IMR-90 (cell line): ENCODE results near the gene LRRC4C. TPM values are rescaled to one million over a fixed set of nuclear protein-coding genes. Genes with fewer than 3 reads are reported as not detected.

Experiments used
- ATAC-seq: fragments of 200-7000 bp; cut with Tn5 transposase; 2 replicates; pipeline ENCODE4 v1.9.1; 2020; ENCODE audit warnings: low read depth, mild to moderate bottlenecking, moderate library complexity
- BruUV-seq: library from RNA; stranded (reverse); fragments of 400-500 nt; replicated peaks from 2 replicates; lab custom pipeline; 2021; lab: Mats Ljungman, UMichigan
- CTCF ChIA-PET: fragments of 300-600 bp; formaldehyde crosslinking; extraction: SDS; loops from one replicate; lab custom pipeline; 2021; ENCODE audit warnings: antibody characterized with exemption; lab: Yijun Ruan, JAX
- POLR2A ChIA-PET: fragments of 300-600 bp; sonication (Branson Sonifier 250); formaldehyde crosslinking; loops from one replicate; lab custom pipeline; 2022; ENCODE audit warnings: antibody characterized with exemption; ENCODE audit not compliant: unreplicated experiment; lab: Charles Lee
- DNase-seq: peaks from one replicate; pipeline ENCODE4 v3.0.0; 2013
- H2AFZ ChIP-seq: replicated peaks from 2 replicates; pipeline ENCODE3; 2013; ENCODE audit warnings: low read length, mild to moderate bottlenecking; ENCODE audit not compliant: poor library complexity
- H2AK5ac ChIP-seq: 2 replicates; pipeline ENCODE4 v1.6.1; 2013; ENCODE audit warnings: low read depth, low read length, inconsistent platforms
- H2AK9ac ChIP-seq: replicated peaks from 2 replicates; pipeline ENCODE3; 2013; ENCODE audit warnings: mild to moderate bottlenecking, low read depth, low read length, moderate library complexity; ENCODE audit not compliant: poor library complexity
- H2BK120ac ChIP-seq: 2 replicates; pipeline ENCODE4 v1.6.1; 2013; ENCODE audit warnings: low read depth, low read length, inconsistent platforms
- H2BK15ac ChIP-seq: 3 replicates; pipeline ENCODE4 v1.6.1; 2013; ENCODE audit warnings: low read depth, low read length, inconsistent platforms
- H2BK20ac ChIP-seq: 2 replicates; pipeline ENCODE4 v1.6.1; 2013; ENCODE audit warnings: low read depth, mild to moderate bottlenecking, inconsistent platforms, low read length, moderate library complexity
- H2BK5ac ChIP-seq: 2 replicates; pipeline ENCODE4 v1.6.1; 2013; ENCODE audit warnings: mild to moderate bottlenecking, low read depth, low read length, inconsistent platforms; ENCODE audit not compliant: poor library complexity, severe bottlenecking
- H3K14ac ChIP-seq: replicated peaks from 2 replicates; pipeline ENCODE4 v1.6.1; 2013; ENCODE audit warnings: low read depth, low read length, inconsistent platforms
- H3K18ac ChIP-seq: 2 replicates; pipeline ENCODE4 v1.6.1; 2013; ENCODE audit warnings: low read depth, low read length, control low read depth
- H3K23ac ChIP-seq: 2 replicates; pipeline ENCODE4 v1.6.1; 2013; ENCODE audit warnings: low read depth, low read length, inconsistent platforms
- H3K27ac ChIP-seq: 2 replicates; pipeline ENCODE4 v1.5.1; 2013; ENCODE audit warnings: mild to moderate bottlenecking, control low read depth, low read length; ENCODE audit not compliant: insufficient read depth
- H3K27me3 ChIP-seq: 2 replicates; pipeline ENCODE4 v1.6.1; 2013; ENCODE audit warnings: low read length; ENCODE audit not compliant: control insufficient read depth, insufficient read depth
- H3K36me3 ChIP-seq: 2 replicates; pipeline ENCODE4 v1.6.1; 2013; ENCODE audit warnings: low read length, mixed read lengths; ENCODE audit not compliant: control insufficient read depth, insufficient read depth
- H3K4ac ChIP-seq: 2 replicates; pipeline ENCODE4 v1.6.1; 2013; ENCODE audit warnings: low read depth, low read length, inconsistent platforms
- H3K4me1 ChIP-seq: 2 replicates; pipeline ENCODE4 v1.6.1; 2013; ENCODE audit warnings: low read length, mixed read lengths; ENCODE audit not compliant: control insufficient read depth, insufficient read depth
- H3K4me2 ChIP-seq: 2 replicates; pipeline ENCODE4 v1.6.1; 2013; ENCODE audit warnings: low read depth, mild to moderate bottlenecking, control low read depth, low read length, moderate library complexity
- H3K4me3 ChIP-seq: 2 replicates; pipeline ENCODE4 v1.5.1; 2013; ENCODE audit warnings: low read depth, mild to moderate bottlenecking, control low read depth, low read length, moderate library complexity; ENCODE audit not compliant: insufficient read depth
- H3K56ac ChIP-seq: 2 replicates; pipeline ENCODE4 v1.6.1; 2013; ENCODE audit warnings: low read length, inconsistent platforms; ENCODE audit not compliant: insufficient read depth; ENCODE audit errors: extremely low read depth
- H3K79me1 ChIP-seq, 2 experiments: 2 replicates each; pipeline ENCODE4 v1.6.1; 2013; ENCODE audit warnings: low read length in 2 of 2, inconsistent platforms in 1 of 2, low read depth in 1 of 2
- H3K9ac ChIP-seq: 2 replicates; pipeline ENCODE4 v1.6.1; 2013; ENCODE audit warnings: low read depth, low read length, control low read depth
- H3K9me1 ChIP-seq: 2 replicates; pipeline ENCODE4 v1.6.1; 2013; ENCODE audit warnings: low read length, inconsistent platforms; ENCODE audit not compliant: insufficient read depth
- H3K9me3 ChIP-seq: 2 replicates; pipeline ENCODE4 v1.6.1; 2013; ENCODE audit warnings: low read length; ENCODE audit not compliant: control insufficient read depth, insufficient read depth
- H4K20me1 ChIP-seq: 2 replicates; pipeline ENCODE4 v1.6.1; 2013; ENCODE audit warnings: low read length, inconsistent platforms; ENCODE audit not compliant: insufficient read depth
- H4K5ac ChIP-seq: 2 replicates; pipeline ENCODE4 v1.6.1; 2013; ENCODE audit warnings: mild to moderate bottlenecking, low read depth, low read length, control low read depth
- H4K8ac ChIP-seq, 2 experiments: 2 replicates each; pipeline ENCODE4 v1.6.1; 2013; ENCODE audit warnings: low read depth in 2 of 2, low read length in 2 of 2, control low read depth in 1 of 2, inconsistent platforms in 1 of 2
- H4K91ac ChIP-seq: 2 replicates; pipeline ENCODE4 v1.6.1; 2013; ENCODE audit warnings: low read depth, low read length, inconsistent platforms; ENCODE audit not compliant: insufficient read depth
- BHLHE40 ChIP-seq: fragments of 150-350 bp; IDR thresholded peaks from 2 replicates; pipeline ENCODE4 v1.6.1; 2016; ENCODE audit warnings: mild to moderate bottlenecking, low read depth, low read length
- CEBPB ChIP-seq: IDR thresholded peaks from 2 replicates; pipeline ENCODE4 v1.6.1; 2012; ENCODE audit warnings: low read depth, low read length, improper control_type of control experiment
- CHD1 ChIP-seq: IDR thresholded peaks from 2 replicates; pipeline ENCODE4 v1.6.1; 2012; ENCODE audit warnings: low read depth, low read length, improper control_type of control experiment
- FOS ChIP-seq: fragments of 150-350 bp; IDR thresholded peaks from 2 replicates; pipeline ENCODE4 v1.6.1; 2016; ENCODE audit warnings: low read depth, low read length
- MAFK ChIP-seq: IDR thresholded peaks from 2 replicates; pipeline ENCODE4 v1.6.1; 2012; ENCODE audit warnings: low read depth, low read length, improper control_type of control experiment
- MAZ ChIP-seq: IDR thresholded peaks from 2 replicates; pipeline ENCODE4 v1.6.1; 2012; ENCODE audit warnings: low read depth, mild to moderate bottlenecking, low read length, improper control_type of control experiment, moderate library complexity, borderline replicate concordance
- MXI1 ChIP-seq: IDR thresholded peaks from 2 replicates; pipeline ENCODE4 v1.6.1; 2012; ENCODE audit warnings: low read depth, mild to moderate bottlenecking, low read length, moderate library complexity, borderline replicate concordance
- NFE2L2 ChIP-seq: fragments of 150-350 bp; IDR thresholded peaks from 2 replicates; pipeline ENCODE4 v1.6.1; 2016; ENCODE audit warnings: low read depth, mild to moderate bottlenecking, low read length
- POLR2A ChIP-seq: IDR thresholded peaks from 2 replicates; pipeline ENCODE4 v1.6.1; 2012; ENCODE audit warnings: mild to moderate bottlenecking, low read depth, low read length
- RAD21 ChIP-seq: IDR thresholded peaks from 2 replicates; pipeline ENCODE4 v1.6.1; 2012; ENCODE audit warnings: low read length, improper control_type of control experiment
- RCOR1 ChIP-seq: IDR thresholded peaks from 2 replicates; pipeline ENCODE4 v1.6.1; 2012; ENCODE audit warnings: mild to moderate bottlenecking, low read length, improper control_type of control experiment; ENCODE audit not compliant: insufficient replicate concordance
- SMC3 ChIP-seq: fragments of 150-350 bp; IDR thresholded peaks from 2 replicates; pipeline ENCODE4 v1.6.1; 2016; ENCODE audit warnings: low read depth, mild to moderate bottlenecking, antibody characterized with exemption, low read length, moderate library complexity
- WGBS, 2 experiments: methylation state at CpG; one replicate each; pipeline versions ENCODE4 v1.1.5 to v1.1.7; 2013; ENCODE audit warnings: missing lambda C conversion rate in 2 of 2; ENCODE audit not compliant: insufficient read length in 1 of 2; ENCODE audit errors: extremely low coverage in 2 of 2; 5-methylcytosine and 5-hydroxymethylcytosine counted together
- dilution Hi-C: fragments of 300-500 bp; cut with HindIII; formaldehyde crosslinking; loops from one replicate; pipeline ENCODE4 v1.14.3; 2018; ENCODE audit warnings: low sequenced_read_pairs; ENCODE audit not compliant: unreplicated experiment
- in situ Hi-C: fragments of 300-500 bp; cut with MboI; formaldehyde crosslinking; loops from 3 replicates; pipeline ENCODE4 v1.14.3; 2019; ENCODE audit warnings: low sequenced_read_pairs, inconsistent platforms, mixed read lengths
- intact Hi-C: fragments of 100-400 bp; cut with micrococcal nuclease; formaldehyde crosslinking; loops from 2 replicates; pipeline ENCODE4 v1.10.0; 2022
- polyA plus RNA-seq, 3 experiments: library from polyadenylated mRNA; depleted of rRNA; stranded (reverse); fragments of >200 nt; gene quantifications; 2 replicates each; pipeline ENCODE4 v1.2.3, GENCODE V29; 2012; ENCODE audit warnings: low replicate concordance in 1 of 3
- total RNA-seq: library from RNA; depleted of rRNA; stranded (reverse); fragments of >200 nt; gene quantifications from 2 replicates; pipeline ENCODE4 v1.2.3, GENCODE V29; 2012
- TF ChIP-seq, protein P1 (sequence below): fragments of 150-350 bp; IDR thresholded peaks from 2 replicates; pipeline ENCODE4 v1.6.1; 2017; ENCODE audit warnings: mild to moderate bottlenecking, antibody characterized with exemption, low read length, low read depth
- TF ChIP-seq, protein P2 (sequence below): fragments of 150-350 bp; IDR thresholded peaks from 2 replicates; pipeline ENCODE4 v1.6.1; 2016; ENCODE audit warnings: low read depth, mild to moderate bottlenecking, low read length, moderate library complexity, borderline replicate concordance
- TF ChIP-seq, protein P3 (sequence below): conservative IDR thresholded peaks from 2 replicates; pipeline ENCODE4 v1.5.1; 2012; ENCODE audit warnings: mild to moderate bottlenecking, low read depth, low read length, improper control_type of control experiment

The LRRC4C gene
- total and polyA plus RNA-seq, 2 of the 4 experiments (the other 2 are of a cell fraction) = under 0.01 to 0.03 TPM

DNA sequence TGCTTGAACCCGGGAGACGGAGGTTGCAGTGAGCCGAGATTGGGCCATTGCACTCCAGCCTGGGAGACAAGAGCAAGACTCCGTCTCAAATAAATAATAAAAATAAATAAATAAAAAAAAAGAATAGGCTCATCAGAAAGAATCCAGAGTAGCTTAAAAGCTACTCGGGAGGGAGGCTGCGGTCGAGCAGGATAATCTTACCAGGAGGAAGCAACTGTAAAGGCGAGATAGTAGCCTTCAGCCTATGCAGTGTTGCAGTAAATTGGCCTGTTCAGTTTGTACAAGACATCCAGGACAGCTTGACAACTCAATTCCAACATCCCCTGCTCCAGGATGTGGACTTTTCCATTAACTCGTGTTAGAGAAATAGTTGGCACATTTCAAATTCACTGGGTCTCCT lies 1164.7 kb downstream of the LRRC4C start:
- Histone ChIP-seq H4K91ac (no peak overlapping the region), H2BK120ac (no peak overlapping the region), H2BK15ac (no peak overlapping the region), H3K4me2 (no peak overlapping the region), H4K8ac (no peak overlapping the region), H2AFZ (no peak overlapping the region), H4K20me1 (no peaks in the 10 kb centered on the region), H3K9ac (no peak overlapping the region), H3K27ac (no peak overlapping the region), H3K14ac (no peak overlapping the region), H3K56ac (no peak overlapping the region), H3K4ac (no peak overlapping the region), H2BK5ac (no peak overlapping the region), H3K4me3 (no peak overlapping the region), H2AK5ac (no peak overlapping the region), H3K9me1 (no peaks in the 10 kb centered on the region), H2AK9ac (no peak overlapping the region), H3K18ac (no peak overlapping the region), H3K9me3 (no peaks in the 10 kb centered on the region), H3K79me1 (no peaks in the 10 kb centered on the region), H3K27me3 (peaks cover 7% of the 10 kb centered on the region; the same call in 1 of the 2 replicates), H3K23ac (no peak overlapping the region), H2BK20ac (no peak overlapping the region), H4K5ac (no peak overlapping the region), H3K36me3 (no peaks in the 10 kb centered on the region), H3K4me1 (no peaks in the 10 kb centered on the region)
- no TSS peak for BruUV-seq
- ChIA-PET POLR2A (no interaction called here), CTCF (interaction anchor here (0.6 to 1.3 kb wide), 11 partner anchors 12 to 1153 kb away, joined by 3 to 4 read pairs (median 3); no protein-coding TSS in a partner anchor)
- TF ChIP-seq POLR2A (no peak), NFE2L2 (no peak), FOS (no peak), RCOR1 (no peak), CEBPB (no peak), RAD21 (no peak), CHD1 (no peak), MXI1 (no peak), SMC3 (no peak), BHLHE40 (no peak), MAZ (no peak), MAFK (no peak)
- TF ChIP-seq, protein P1, sequence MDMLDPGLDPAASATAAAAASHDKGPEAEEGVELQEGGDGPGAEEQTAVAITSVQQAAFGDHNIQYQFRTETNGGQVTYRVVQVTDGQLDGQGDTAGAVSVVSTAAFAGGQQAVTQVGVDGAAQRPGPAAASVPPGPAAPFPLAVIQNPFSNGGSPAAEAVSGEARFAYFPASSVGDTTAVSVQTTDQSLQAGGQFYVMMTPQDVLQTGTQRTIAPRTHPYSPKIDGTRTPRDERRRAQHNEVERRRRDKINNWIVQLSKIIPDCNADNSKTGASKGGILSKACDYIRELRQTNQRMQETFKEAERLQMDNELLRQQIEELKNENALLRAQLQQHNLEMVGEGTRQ = no peak
- TF ChIP-seq, protein P2, sequence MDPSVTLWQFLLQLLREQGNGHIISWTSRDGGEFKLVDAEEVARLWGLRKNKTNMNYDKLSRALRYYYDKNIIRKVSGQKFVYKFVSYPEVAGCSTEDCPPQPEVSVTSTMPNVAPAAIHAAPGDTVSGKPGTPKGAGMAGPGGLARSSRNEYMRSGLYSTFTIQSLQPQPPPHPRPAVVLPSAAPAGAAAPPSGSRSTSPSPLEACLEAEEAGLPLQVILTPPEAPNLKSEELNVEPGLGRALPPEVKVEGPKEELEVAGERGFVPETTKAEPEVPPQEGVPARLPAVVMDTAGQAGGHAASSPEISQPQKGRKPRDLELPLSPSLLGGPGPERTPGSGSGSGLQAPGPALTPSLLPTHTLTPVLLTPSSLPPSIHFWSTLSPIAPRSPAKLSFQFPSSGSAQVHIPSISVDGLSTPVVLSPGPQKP = no peak
- TF ChIP-seq, protein P3, sequence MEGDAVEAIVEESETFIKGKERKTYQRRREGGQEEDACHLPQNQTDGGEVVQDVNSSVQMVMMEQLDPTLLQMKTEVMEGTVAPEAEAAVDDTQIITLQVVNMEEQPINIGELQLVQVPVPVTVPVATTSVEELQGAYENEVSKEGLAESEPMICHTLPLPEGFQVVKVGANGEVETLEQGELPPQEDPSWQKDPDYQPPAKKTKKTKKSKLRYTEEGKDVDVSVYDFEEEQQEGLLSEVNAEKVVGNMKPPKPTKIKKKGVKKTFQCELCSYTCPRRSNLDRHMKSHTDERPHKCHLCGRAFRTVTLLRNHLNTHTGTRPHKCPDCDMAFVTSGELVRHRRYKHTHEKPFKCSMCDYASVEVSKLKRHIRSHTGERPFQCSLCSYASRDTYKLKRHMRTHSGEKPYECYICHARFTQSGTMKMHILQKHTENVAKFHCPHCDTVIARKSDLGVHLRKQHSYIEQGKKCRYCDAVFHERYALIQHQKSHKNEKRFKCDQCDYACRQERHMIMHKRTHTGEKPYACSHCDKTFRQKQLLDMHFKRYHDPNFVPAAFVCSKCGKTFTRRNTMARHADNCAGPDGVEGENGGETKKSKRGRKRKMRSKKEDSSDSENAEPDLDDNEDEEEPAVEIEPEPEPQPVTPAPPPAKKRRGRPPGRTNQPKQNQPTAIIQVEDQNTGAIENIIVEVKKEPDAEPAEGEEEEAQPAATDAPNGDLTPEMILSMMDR = no peak
- no peak for ATAC-seq
- dilution Hi-C loops (no loop called here), in situ Hi-C loops (no loop called here), intact Hi-C loops (loop anchor here (10.0 kb wide), 1 partner anchor 1500 kb away; no protein-coding TSS in a partner anchor)
- WGBS, 2 experiments = no CpG with 5 or more reads among the region's 9 CpGs
- DNase-seq = no peak
